Keratinocyte (primary cell): Measurements from ENCODE around the gene IWS1. TPM values are rescaled to one million over a fixed set of nuclear protein-coding genes. Genes with fewer than 3 reads are reported as not detected.

Experiments
- DNase-seq: peaks from one replicate; pipeline ENCODE4 v3.0.0-alpha.2; 2011; ENCODE audit warnings: low read depth, missing footprints, low spot score
- FAIRE-seq: peaks from 2 replicates; lab custom pipeline; 2011; peaks lifted over from hg19 to GRCh38; lab: Jason Lieb, UNC
- H2AFZ ChIP-seq: 2 replicates; pipeline ENCODE4 v1.6.0; 2012; ENCODE audit warnings: low read length, control low read depth, inconsistent platforms; ENCODE audit not compliant: control insufficient read depth
- H3K27ac ChIP-seq: 2 replicates; pipeline ENCODE4 v1.5.1; 2011; ENCODE audit warnings: low read length; ENCODE audit not compliant: control insufficient read depth, insufficient read depth
- H3K27me3 ChIP-seq: 3 replicates; pipeline ENCODE4 v1.6.0; 2011; ENCODE audit warnings: low read length; ENCODE audit not compliant: control insufficient read depth, insufficient read depth; ENCODE audit errors: extremely low read depth
- H3K36me3 ChIP-seq, 2 experiments: 2 replicates in 1 of 2; 3 replicates in 1 of 2; pipeline ENCODE4 v1.5.1; 2011; ENCODE audit warnings: low read length in 2 of 2, mild to moderate bottlenecking in 1 of 2; ENCODE audit not compliant: control insufficient read depth in 2 of 2, insufficient read depth in 2 of 2; ENCODE audit errors: extremely low read depth in 1 of 2
- H3K4me1 ChIP-seq: 3 replicates; pipeline ENCODE4 v1.5.1; 2011; ENCODE audit warnings: low read length; ENCODE audit not compliant: control insufficient read depth, insufficient read depth; ENCODE audit errors: extremely low read depth
- H3K4me2 ChIP-seq: 3 replicates; pipeline ENCODE4 v1.6.0; 2011; ENCODE audit warnings: low read depth, low read length; ENCODE audit not compliant: control insufficient read depth, insufficient read depth; ENCODE audit errors: extremely low read depth
- H3K4me3 ChIP-seq, 3 experiments: fragments of 200-600 bp in 1 of 3; sonication (generic) in 1 of 3; 2 replicates in 2 of 3; 3 replicates in 1 of 3; pipeline ENCODE4 v1.5.1; 2011 to 2016; ENCODE audit warnings: low read length in 3 of 3, mild to moderate bottlenecking in 3 of 3, control low read depth in 2 of 3, inconsistent platforms in 1 of 3, low read depth in 1 of 3, mixed read lengths in 1 of 3, mixed run types in 1 of 3, moderate library complexity in 1 of 3; ENCODE audit not compliant: control insufficient read depth in 2 of 3, insufficient read depth in 2 of 3; ENCODE audit errors: extremely low read depth in 1 of 3
- H3K79me2 ChIP-seq: 2 replicates; pipeline ENCODE4 v1.6.0; 2012; ENCODE audit warnings: low read length; ENCODE audit not compliant: control insufficient read depth, insufficient read depth
- H3K9ac ChIP-seq: 3 replicates; pipeline ENCODE4 v1.6.0; 2011; ENCODE audit warnings: low read length; ENCODE audit not compliant: control insufficient read depth, insufficient read depth; ENCODE audit errors: extremely low read depth
- H3K9me1 ChIP-seq: 3 replicates; pipeline ENCODE4 v1.6.0; 2011; ENCODE audit warnings: low read length; ENCODE audit not compliant: control insufficient read depth, insufficient read depth; ENCODE audit errors: extremely low read depth
- H3K9me3 ChIP-seq: 2 replicates; pipeline ENCODE4 v1.5.1; 2012; ENCODE audit warnings: low read depth, low read length; ENCODE audit not compliant: control insufficient read depth
- H4K20me1 ChIP-seq: 3 replicates; pipeline ENCODE4 v1.6.0; 2011; ENCODE audit warnings: low read length; ENCODE audit not compliant: control insufficient read depth, insufficient read depth; ENCODE audit errors: extremely low read depth
- CTCF ChIP-seq, 3 experiments: IDR thresholded peaks in 1 of 3; conservative IDR thresholded peaks in 1 of 3; optimal IDR thresholded peaks in 1 of 3; 2 replicates in 2 of 3; 3 replicates in 1 of 3; pipeline versions ENCODE3 to v1.5.1; 2011; ENCODE audit warnings: low read length in 3 of 3, mild to moderate bottlenecking in 3 of 3, moderate library complexity in 2 of 3, control low read depth in 1 of 3, inconsistent platforms in 1 of 3; ENCODE audit not compliant: insufficient read depth in 2 of 3; ENCODE audit errors: extremely low read depth in 1 of 3
- EZH2 ChIP-seq: IDR thresholded peaks from one replicate; pipeline ENCODE4 v1.6.1; 2012; ENCODE audit warnings: inconsistent platforms, mild to moderate bottlenecking, low read length, moderate library complexity
- dilution Hi-C: fragments of 300-500 bp; cut with MboI; formaldehyde crosslinking; loops from one replicate; pipeline ENCODE4 v1.7.0; 2020; ENCODE audit warnings: low sequenced_read_pairs; ENCODE audit not compliant: extremely low pct_ligation_motif_present
- polyA plus RNA-seq, 5 experiments: library from polyadenylated mRNA; depleted of rRNA in 3 of 5; stranded (reverse) in 3 of 5; stranded (forward) in 1 of 5; unstranded in 1 of 5; fragments of >200 nt; gene quantifications; 1 replicate in 1 of 5; 2 replicates in 3 of 5; 3 replicates in 1 of 5; pipeline versions ENCODE4 v1.2.1 to v1.2.3, GENCODE V29; 2011 to 2012; ENCODE audit warnings: missing spikeins in 2 of 5, low read depth in 1 of 5, low replicate concordance in 1 of 5

IWS1 gene
- polyA plus RNA-seq, 1 donor (not counting 4 experiments of a cell fraction or from before 2014, with no cell fraction given): 52.0 TPM

- no peak overlapping the region for H2AFZ ChIP-seq
- DNase-seq: no peak
- H3K9me3 ChIP-seq: no peaks in the 10 kb centered on the region
- no peak overlapping the region for H3K4me3 ChIP-seq
- no peaks in the 10 kb centered on the region for H4K20me1 ChIP-seq
- dilution Hi-C loops: no loop called here
- H3K4me1 ChIP-seq: no peaks in the 10 kb centered on the region
- H3K27ac ChIP-seq: no peak overlapping the region
- FAIRE-seq: no peak
- no peaks in the 10 kb centered on the region for H3K9me1 ChIP-seq
- TF ChIP-seq EZH2 (no peak), CTCF (optimal IDR thresholded peaks at IDR 0.05 in 1 of 3, IDR thresholded peaks at IDR 0.05 in 1 of 3, conservative IDR thresholded peaks at IDR 0.05 in 1 of 3; ENCODE audit: extremely low read depth in 1 of 3, insufficient read depth in 2 of 3, low read length in 3 of 3) (no peak)
- H3K9ac ChIP-seq: no peak overlapping the region
- H3K79me2 ChIP-seq: no peaks in the 10 kb centered on the region
- H3K27me3 ChIP-seq: no peaks in the 10 kb centered on the region
- H3K36me3 ChIP-seq: peaks cover 0 to 2% of the 10 kb centered on the region in 2 experiments
- no peak overlapping the region for H3K4me2 ChIP-seq
These were observed 50.5 kb downstream of the IWS1 start for GRCh38 chr2:127475788-127476187.

GRCh38 chr2:127472268-127472667 lies 54.0 kb downstream of the IWS1 start:
- no peaks in the 10 kb centered on the region for H3K9me3 ChIP-seq
- no peaks in the 10 kb centered on the region for H3K9me1 ChIP-seq
- TF ChIP-seq CTCF (optimal IDR thresholded peaks at IDR 0.05 in 1 of 3, IDR thresholded peaks at IDR 0.05 in 1 of 3, conservative IDR thresholded peaks at IDR 0.05 in 1 of 3; ENCODE audit: extremely low read depth in 1 of 3, insufficient read depth in 2 of 3, low read length in 3 of 3) (no peak), EZH2 (no peak)
- H2AFZ ChIP-seq: no peak overlapping the region
- DNase-seq (no peak), FAIRE-seq (no peak)
- H3K36me3 ChIP-seq: peaks cover 0 to 3% of the 10 kb centered on the region in 2 experiments
- H3K4me2 ChIP-seq: no peak overlapping the region
- no peaks in the 10 kb centered on the region for H3K79me2 ChIP-seq
- dilution Hi-C loops: loop anchor here (25.0 kb wide), 1 partner anchor 110 kb away; no protein-coding TSS in a partner anchor
- H3K9ac ChIP-seq: no peak overlapping the region
- no peaks in the 10 kb centered on the region for H3K4me1 ChIP-seq
- H4K20me1 ChIP-seq: no peaks in the 10 kb centered on the region
- no peak overlapping the region for H3K27ac ChIP-seq
- H3K4me3 ChIP-seq: no peak overlapping the region
- H3K27me3 ChIP-seq: no peaks in the 10 kb centered on the region
